CD14-positive monocyte (primary cell): ENCODE data around the gene EYS. TPM values are rescaled to one million over a fixed set of nuclear protein-coding genes. Genes with fewer than 3 reads are reported as not detected.

Source experiments
- DNase-seq, 3 donors: peaks; one replicate each; pipeline ENCODE4 v3.0.0-alpha.2; 2011 to 2022
- H2AFZ ChIP-seq: 2 replicates; pipeline ENCODE4 v1.6.0; 2012; ENCODE audit warnings: mild to moderate bottlenecking, low read depth, low read length, inconsistent platforms; ENCODE audit not compliant: insufficient read depth, poor library complexity, severe bottlenecking
- H3K27ac ChIP-seq, 2 donors: 1 replicate in 1 of 2; 2 replicates in 1 of 2; pipeline ENCODE4 v1.5.1; 2012 to 2013; ENCODE audit warnings: low read length in 2 of 2, control low read depth in 1 of 2, inconsistent platforms in 1 of 2, low read depth in 1 of 2, mild to moderate bottlenecking in 1 of 2
- H3K27me3 ChIP-seq, 2 donors: one replicate each; pipeline versions ENCODE4 v1.6.0 to v1.6.1; 2011 to 2013; ENCODE audit warnings: low read length in 2 of 2; ENCODE audit not compliant: control insufficient read depth in 2 of 2, insufficient read depth in 2 of 2
- H3K36me3 ChIP-seq, 2 donors: replicated peaks in 1 of 2; 1 replicate in 1 of 2; 2 replicates in 1 of 2; pipeline versions ENCODE4 v1.5.1 to v1.6.1; 2012 to 2013; ENCODE audit warnings: low read length in 2 of 2, control low read depth in 1 of 2, inconsistent platforms in 1 of 2, mild to moderate bottlenecking in 1 of 2; ENCODE audit not compliant: insufficient read depth in 2 of 2, control insufficient read depth in 1 of 2
- H3K4me1 ChIP-seq, 2 donors: 1 replicate in 1 of 2; 2 replicates in 1 of 2; pipeline versions ENCODE4 v1.5.1 to v1.6.1; 2012 to 2013; ENCODE audit warnings: low read length in 2 of 2, control low read depth in 1 of 2, inconsistent platforms in 1 of 2, mild to moderate bottlenecking in 1 of 2, moderate library complexity in 1 of 2; ENCODE audit not compliant: insufficient read depth in 2 of 2, control insufficient read depth in 1 of 2
- H3K4me2 ChIP-seq: replicated peaks from 2 replicates; pipeline ENCODE3; 2012; ENCODE audit warnings: low read length, moderate library complexity, mild to moderate bottlenecking; ENCODE audit not compliant: poor library complexity, severe bottlenecking; ENCODE audit errors: extremely low read depth
- H3K4me3 ChIP-seq, 3 experiments: fragments of 200-600 bp in 1 of 3; sonication (generic) in 1 of 3; replicated peaks in 1 of 3; 1 replicate in 2 of 3; 2 replicates in 1 of 3; pipeline ENCODE4 v1.5.1; 2011 to 2013; ENCODE audit warnings: low read length in 3 of 3, mild to moderate bottlenecking in 3 of 3, control low read depth in 2 of 3, low read depth in 2 of 3, inconsistent platforms in 1 of 3, moderate library complexity in 1 of 3
- H3K79me2 ChIP-seq: 2 replicates; pipeline ENCODE4 v1.6.0; 2012; ENCODE audit warnings: mild to moderate bottlenecking, control low read depth, inconsistent platforms, low read length, moderate library complexity; ENCODE audit not compliant: insufficient read depth
- H3K9ac ChIP-seq: 2 replicates; pipeline ENCODE4 v1.6.0; 2017; ENCODE audit warnings: low read length, mild to moderate bottlenecking; ENCODE audit not compliant: insufficient read depth, poor library complexity, severe bottlenecking
- H3K9me3 ChIP-seq, 2 donors: replicated peaks in 1 of 2; 1 replicate in 1 of 2; 2 replicates in 1 of 2; pipeline versions ENCODE4 v1.5.1 to v1.6.1; 2012 to 2013; ENCODE audit warnings: low read length in 2 of 2, control low read depth in 1 of 2; ENCODE audit not compliant: control insufficient read depth in 1 of 2, insufficient read depth in 1 of 2
- H4K20me1 ChIP-seq: 2 replicates; pipeline ENCODE4 v1.6.0; 2012; ENCODE audit warnings: mild to moderate bottlenecking, low read length, control low read depth, moderate library complexity; ENCODE audit not compliant: insufficient read depth
- H3K27ac Mint-ChIP-seq, 7 donors: one replicate each; pipeline ENCODE4 v1.8.0; 2020; ENCODE audit warnings: mild to moderate bottlenecking in 7 of 7, mixed read lengths in 7 of 7, moderate library complexity in 6 of 7, inconsistent platforms in 2 of 7
- H3K27me3 Mint-ChIP-seq, 3 donors: one replicate each; pipeline ENCODE4 v1.8.0; 2021 to 2022; ENCODE audit warnings: low read depth in 3 of 3, mild to moderate bottlenecking in 3 of 3, mixed read lengths in 3 of 3, moderate library complexity in 3 of 3, inconsistent platforms in 1 of 3
- H3K36me3 Mint-ChIP-seq, 2 donors: one replicate each; pipeline ENCODE4 v1.8.0; 2020; ENCODE audit warnings: mixed read lengths in 2 of 2, inconsistent platforms in 1 of 2, mild to moderate bottlenecking in 1 of 2
- H3K4me1 Mint-ChIP-seq: one replicate; pipeline ENCODE4 v1.8.0; 2020; ENCODE audit warnings: mild to moderate bottlenecking, mixed read lengths
- H3K4me3 Mint-ChIP-seq, 2 donors: one replicate each; pipeline ENCODE4 v1.8.0; 2020; ENCODE audit warnings: mild to moderate bottlenecking in 2 of 2, mixed read lengths in 2 of 2, moderate library complexity in 1 of 2
- H3K9me3 Mint-ChIP-seq, 7 donors: one replicate each; pipeline ENCODE4 v1.8.0; 2020 to 2022; ENCODE audit warnings: mixed read lengths in 7 of 7, mild to moderate bottlenecking in 6 of 7, moderate library complexity in 6 of 7, inconsistent platforms in 2 of 7
- WGBS: methylation state at CpG from one replicate; pipeline ENCODE4 v1.1.5; 2013; ENCODE audit warnings: missing lambda C conversion rate; ENCODE audit not compliant: insufficient coverage; 5-methylcytosine and 5-hydroxymethylcytosine counted together
- intact Hi-C, 2 donors: fragments of 100-400 bp; cut with micrococcal nuclease; formaldehyde crosslinking; loops; one replicate each; pipeline versions ENCODE4 v1.15.0 to v1.15.1; 2023
- polyA plus RNA-seq, 3 donors: library from polyadenylated mRNA; depleted of rRNA in 1 of 3; unstranded in 2 of 3; stranded (reverse) in 1 of 3; fragments of 300-500 nt in 2 of 3; fragments of >200 nt in 1 of 3; fragmentation: Illumina TruSeq in 2 of 3; gene quantifications; 1 replicate in 2 of 3; 2 replicates in 1 of 3; pipeline ENCODE4 v1.2.3, GENCODE V29; 2012 to 2021
- TF ChIP-seq, protein P1 (sequence below): fragments of 200-600 bp; IDR thresholded peaks from one replicate; pipeline ENCODE4 v1.8.0; 2022; ENCODE audit warnings: antibody characterized with exemption, mild to moderate bottlenecking

The EYS gene
- polyA plus RNA-seq, 3 donors, result 0.01 to 0.03 TPM; not detected in 1

DNA sequence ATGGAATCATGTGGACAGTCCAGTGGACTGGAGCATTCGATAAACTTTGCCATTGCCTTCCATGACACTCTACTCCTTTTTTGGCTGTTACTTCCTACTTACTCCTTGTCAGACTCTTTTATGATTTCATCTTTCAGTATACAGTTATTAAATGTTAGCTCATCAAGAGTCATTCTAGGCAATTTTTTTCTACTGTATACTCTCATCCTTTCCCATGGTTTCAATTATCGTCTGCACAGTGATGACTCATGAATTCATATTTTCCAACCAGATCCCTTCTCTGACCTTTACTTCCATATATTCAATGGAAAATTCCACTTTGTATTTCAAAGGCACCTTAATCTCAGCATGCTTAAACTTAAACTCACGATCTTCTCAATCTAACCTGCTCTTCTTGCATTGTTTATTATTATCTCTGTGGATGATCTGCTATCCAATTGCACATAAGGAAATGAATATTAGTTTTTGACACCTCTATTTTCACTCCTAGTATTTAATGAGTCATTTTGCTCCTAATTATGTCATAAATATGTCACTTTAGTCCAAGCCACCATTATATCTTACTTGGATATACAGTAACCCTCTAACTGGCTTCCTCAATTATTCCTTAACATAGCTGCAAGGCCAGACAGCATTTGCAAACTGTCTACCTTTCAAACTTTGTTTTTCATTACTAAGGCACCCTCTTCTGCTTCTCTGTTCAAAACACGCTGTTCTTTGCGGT lies 1643.9 kb downstream of the EYS start:
- Mint-ChIP-seq H3K27me3 (peaks cover 0 to 3% (median 0%) of the 10 kb centered on the region in 3 donors), H3K9me3 (peaks cover 0 to 6% (median 3%) of the 10 kb centered on the region in 7 donors), H3K36me3 (no peaks in the 10 kb centered on the region), H3K4me3 (no peak overlapping the region), H3K27ac (no peak overlapping the region), H3K4me1 (no peaks in the 10 kb centered on the region)
- no peak overlapping the region for H3K9ac ChIP-seq
- no peak overlapping the region for H2AFZ ChIP-seq
- H3K27me3 ChIP-seq, result no peaks in the 10 kb centered on the region
- intact Hi-C loops, result no loop called here
- WGBS, result 100% methylated on average over 2 of the region's 5 CpGs
- no peak for DNase-seq
- H4K20me1 ChIP-seq, result no peaks in the 10 kb centered on the region
- no peaks in the 10 kb centered on the region for H3K9me3 ChIP-seq
- H3K36me3 ChIP-seq, result no peaks in the 10 kb centered on the region
- TF ChIP-seq, protein P1, sequence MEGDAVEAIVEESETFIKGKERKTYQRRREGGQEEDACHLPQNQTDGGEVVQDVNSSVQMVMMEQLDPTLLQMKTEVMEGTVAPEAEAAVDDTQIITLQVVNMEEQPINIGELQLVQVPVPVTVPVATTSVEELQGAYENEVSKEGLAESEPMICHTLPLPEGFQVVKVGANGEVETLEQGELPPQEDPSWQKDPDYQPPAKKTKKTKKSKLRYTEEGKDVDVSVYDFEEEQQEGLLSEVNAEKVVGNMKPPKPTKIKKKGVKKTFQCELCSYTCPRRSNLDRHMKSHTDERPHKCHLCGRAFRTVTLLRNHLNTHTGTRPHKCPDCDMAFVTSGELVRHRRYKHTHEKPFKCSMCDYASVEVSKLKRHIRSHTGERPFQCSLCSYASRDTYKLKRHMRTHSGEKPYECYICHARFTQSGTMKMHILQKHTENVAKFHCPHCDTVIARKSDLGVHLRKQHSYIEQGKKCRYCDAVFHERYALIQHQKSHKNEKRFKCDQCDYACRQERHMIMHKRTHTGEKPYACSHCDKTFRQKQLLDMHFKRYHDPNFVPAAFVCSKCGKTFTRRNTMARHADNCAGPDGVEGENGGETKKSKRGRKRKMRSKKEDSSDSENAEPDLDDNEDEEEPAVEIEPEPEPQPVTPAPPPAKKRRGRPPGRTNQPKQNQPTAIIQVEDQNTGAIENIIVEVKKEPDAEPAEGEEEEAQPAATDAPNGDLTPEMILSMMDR, result no peak
- no peak overlapping the region for H3K4me3 ChIP-seq
- no peak overlapping the region for H3K4me2 ChIP-seq
- H3K27ac ChIP-seq, result no peak overlapping the region
- no peaks in the 10 kb centered on the region for H3K79me2 ChIP-seq
- no peaks in the 10 kb centered on the region for H3K4me1 ChIP-seq

- Histone ChIP-seq H3K36me3 (no peaks in the 10 kb centered on the region), H4K20me1 (no peaks in the 10 kb centered on the region), H3K4me1 (no peaks in the 10 kb centered on the region), H3K79me2 (no peaks in the 10 kb centered on the region), H3K4me2 (no peak overlapping the region), H3K9me3 (no peaks in the 10 kb centered on the region), H2AFZ (no peak overlapping the region), H3K9ac (no peak overlapping the region), H3K4me3 (no peak overlapping the region), H3K27me3 (no peaks in the 10 kb centered on the region), H3K27ac (no peak overlapping the region)
- WGBS, result no CpG with 5 or more reads among the region's 1 CpG
- TF ChIP-seq, protein P1, result no peak
- Mint-ChIP-seq H3K27ac (no peak overlapping the region), H3K27me3 (peaks cover 0 to 2% (median 0%) of the 10 kb centered on the region in 3 donors), H3K4me3 (no peak overlapping the region), H3K9me3 (peaks cover 0 to 11% (median 0%) of the 10 kb centered on the region in 7 donors), H3K4me1 (no peaks in the 10 kb centered on the region), H3K36me3 (no peaks in the 10 kb centered on the region)
- intact Hi-C loops, result no loop called here
- DNase-seq, result no peak
These were observed 1652.2 kb downstream of the EYS start for GRCh38 chr6:64054861-64055260.
